ENCODE data around the gene IL22RA2.

- no peak for TF ChIP-seq CTCF (IDR thresholded peaks at IDR 0.05)
- TF ChIP-seq POLR2AphosphoS5 (IDR thresholded peaks at IDR 0.05; ENCODE audit: insufficient read depth in 1 of 2, low read depth in 1 of 2), result no peak
- no peak for TF ChIP-seq POLR2A (IDR thresholded peaks at IDR 0.05)
These were observed 70.5 kb downstream of the IL22RA2 start for GRCh38 chr6:137102851-137103492.
